Measurements from ENCODE around the gene ZNF732.

ZNF732 gene

DNA sequence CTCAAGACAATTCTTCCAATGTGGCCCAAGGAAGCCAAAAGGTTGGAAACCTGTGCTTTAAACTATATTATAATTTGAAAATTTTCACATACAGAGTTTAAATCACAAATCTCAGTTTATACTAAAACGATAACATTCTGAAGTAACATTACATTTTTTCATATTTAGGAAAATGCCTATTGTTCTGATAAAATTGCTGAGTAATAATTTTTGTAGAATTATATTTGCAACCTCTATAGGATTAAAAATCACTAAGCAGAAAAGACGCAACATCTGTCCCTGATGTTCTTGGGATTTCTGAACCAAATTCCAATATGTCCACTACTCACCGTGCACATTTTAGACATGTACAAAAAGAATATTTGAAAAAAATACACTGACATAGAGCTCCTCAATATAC lies 10.5 kb downstream of the ZNF732 start:
- no peaks in the 10 kb centered on the region for H3K27me3 ChIP-seq (ENCODE audit: insufficient read depth, poor library complexity, severe bottlenecking)
- H3K27ac ChIP-seq (replicated peaks) = no peak overlapping the region
- no peak overlapping the region for H3K4me3 ChIP-seq (replicated peaks; ENCODE audit: insufficient read depth, low read length)
- no peak for DNase-seq (ENCODE audit: low read depth in 1 of 2, low spot score in 1 of 2)
- TF ChIP-seq GABPA (IDR thresholded peaks at IDR 0.05; ENCODE audit: low read depth) (no peak), CTCF (IDR thresholded peaks at IDR 0.05; ENCODE audit: insufficient read depth, low read length) (no peak), SPI1 (IDR thresholded peaks at IDR 0.05; ENCODE audit: borderline replicate concordance, low read depth) (no peak), REST (IDR thresholded peaks at IDR 0.05; ENCODE audit: insufficient replicate concordance, low read depth) (no peak), POLR2AphosphoS5 (IDR thresholded peaks at IDR 0.05; ENCODE audit: low read depth) (no peak)

DNA sequence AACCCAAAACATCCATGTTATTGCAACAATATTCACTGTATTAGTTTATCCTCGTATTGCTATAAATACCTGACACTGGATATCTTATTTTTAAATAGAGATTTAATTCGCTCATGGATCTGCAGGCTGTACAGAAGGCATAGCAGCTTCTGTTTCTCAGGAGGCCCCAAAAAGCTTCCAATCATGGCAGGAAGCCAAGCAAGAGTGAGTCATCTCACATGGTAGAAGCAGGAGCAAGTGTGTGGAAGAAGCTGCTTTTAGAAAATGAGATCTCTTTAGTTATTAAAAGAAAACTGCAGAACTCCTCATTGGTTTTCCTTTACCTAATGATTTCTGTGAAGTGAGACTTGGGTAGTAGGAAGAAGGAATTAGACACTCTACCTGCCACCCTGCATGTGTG lies 16.4 kb downstream of the ZNF732 start:
- no peak overlapping the region for H3K4me3 ChIP-seq (replicated peaks; ENCODE audit: insufficient read depth, low read length)
- TF ChIP-seq CTCF (IDR thresholded peaks at IDR 0.05; ENCODE audit: insufficient read depth, low read length) = no peak
- TF ChIP-seq REST (IDR thresholded peaks at IDR 0.05; ENCODE audit: insufficient replicate concordance, low read depth) = no peak
- TF ChIP-seq POLR2AphosphoS5 (IDR thresholded peaks at IDR 0.05; ENCODE audit: low read depth) = no peak
- TF ChIP-seq SPI1 (IDR thresholded peaks at IDR 0.05; ENCODE audit: borderline replicate concordance, low read depth) = no peak
- no peak for TF ChIP-seq GABPA (IDR thresholded peaks at IDR 0.05; ENCODE audit: low read depth)

DNA sequence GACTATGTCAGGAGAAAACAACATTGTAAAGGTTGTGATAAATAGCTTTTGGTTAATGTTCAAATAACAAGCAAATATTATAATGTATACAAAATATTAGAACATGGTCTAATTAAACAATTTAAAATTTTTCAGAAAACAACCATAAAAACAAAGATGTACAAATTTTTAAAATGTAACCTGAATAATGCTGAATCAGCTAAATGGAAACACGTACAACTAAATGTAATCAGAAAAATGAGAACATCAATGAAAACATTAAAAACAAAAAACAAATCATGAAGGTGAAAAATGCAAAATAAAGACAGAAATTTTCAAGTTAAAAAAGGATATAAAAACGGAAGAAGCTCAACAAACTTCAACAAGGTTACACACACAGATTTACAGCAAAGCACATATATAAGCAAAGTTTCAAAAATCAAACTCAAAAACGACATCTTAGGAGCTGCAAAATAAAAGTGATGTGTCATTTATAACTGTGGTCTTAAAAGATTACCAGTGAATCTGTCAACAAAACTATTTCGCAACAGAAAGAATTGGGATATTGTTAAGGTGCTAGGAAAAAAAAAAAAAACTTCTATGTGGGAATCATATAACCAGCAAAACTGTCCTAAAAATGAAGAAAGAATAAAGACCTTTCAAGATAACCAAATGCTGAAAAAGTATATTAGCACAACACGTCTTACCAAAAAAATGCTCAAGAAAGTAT lies 31.8 kb downstream of the ZNF732 start:
- DNase-seq (ENCODE audit: low read depth in 1 of 2, low spot score in 1 of 2) = no peak
- no peak overlapping the region for H3K27ac ChIP-seq (replicated peaks)
- H3K4me3 ChIP-seq (replicated peaks; ENCODE audit: insufficient read depth, low read length) = no peak overlapping the region
- no peaks in the 10 kb centered on the region for H3K27me3 ChIP-seq (ENCODE audit: insufficient read depth, poor library complexity, severe bottlenecking)
- TF ChIP-seq REST (IDR thresholded peaks at IDR 0.05; ENCODE audit: insufficient replicate concordance, low read depth) (no peak), GABPA (IDR thresholded peaks at IDR 0.05; ENCODE audit: low read depth) (no peak), CTCF (IDR thresholded peaks at IDR 0.05; ENCODE audit: insufficient read depth, low read length) (no peak), SPI1 (IDR thresholded peaks at IDR 0.05; ENCODE audit: borderline replicate concordance, low read depth) (no peak), POLR2AphosphoS5 (IDR thresholded peaks at IDR 0.05; ENCODE audit: low read depth) (no peak)

More for the DNA sequence above, 16.4 kb downstream of the ZNF732 start:
- H3K27ac ChIP-seq (replicated peaks) = no peak overlapping the region
- peak in 1 of 2 experiments; percentile 4 for DNase-seq (ENCODE audit: low read depth in 1 of 2, low spot score in 1 of 2)
- no peaks in the 10 kb centered on the region for H3K27me3 ChIP-seq (ENCODE audit: insufficient read depth, poor library complexity, severe bottlenecking)
